Vagina (tissue), 2 donors: ENCODE results near the gene ANKRD13C. TPM values are rescaled to one million over a fixed set of nuclear protein-coding genes. Genes with fewer than 3 reads are reported as not detected.

ENCODE experiments used
- DNase-seq, 2 donors: peaks; one replicate each; pipeline ENCODE4 v3.0.0-alpha.2; 2017; ENCODE audit errors: extremely low spot score in 2 of 2
- H3K27ac ChIP-seq: fragments of 200-600 bp; sonication (generic); one replicate; pipeline ENCODE4 v1.5.1; 2019
- H3K27me3 ChIP-seq: fragments of 200-600 bp; sonication (generic); one replicate; pipeline ENCODE4 v1.5.1; 2019
- H3K36me3 ChIP-seq, 2 donors: fragments of 200-600 bp; sonication (generic); one replicate each; pipeline ENCODE4 v1.5.1; 2017 to 2019
- H3K4me1 ChIP-seq: fragments of 200-600 bp; sonication (generic); one replicate; pipeline ENCODE4 v1.5.1; 2019
- H3K4me3 ChIP-seq, 2 donors: fragments of 200-600 bp; sonication (generic); 1 replicate in 1 of 2; 2 replicates in 1 of 2; pipeline ENCODE4 v1.5.1; 2016 to 2019
- H3K9me3 ChIP-seq: fragments of 200-600 bp; sonication (generic); one replicate; pipeline ENCODE4 v1.5.1; 2019
- CTCF ChIP-seq, 3 experiments: fragments of 450-650 bp in 2 of 3; fragments of 200-600 bp in 1 of 3; sonication (generic) in 1 of 3; IDR thresholded peaks; one replicate each; pipeline ENCODE4 v1.5.1; 2017 to 2019; ENCODE audit warnings: antibody characterized with exemption in 3 of 3, mild to moderate bottlenecking in 2 of 3, moderate library complexity in 2 of 3
- POLR2A ChIP-seq, 2 donors: fragments of 450-650 bp; IDR thresholded peaks; one replicate each; pipeline ENCODE4 v1.6.1; 2017; ENCODE audit warnings: antibody characterized with exemption in 2 of 2, mild to moderate bottlenecking in 2 of 2, moderate library complexity in 2 of 2
- POLR2AphosphoS5 ChIP-seq, 2 donors: sonication (generic); formaldehyde crosslinking; IDR thresholded peaks; one replicate each; pipeline ENCODE4 v1.9.0; 2017; ENCODE audit warnings: antibody characterized with exemption in 2 of 2, mild to moderate bottlenecking in 2 of 2, low read depth in 1 of 2; ENCODE audit not compliant: insufficient read depth in 1 of 2
- intact Hi-C: fragments of 100-400 bp; cut with DNase I; formaldehyde crosslinking; loops from one replicate; pipeline ENCODE4 v1.15.1; 2023
- total RNA-seq: library from RNA; depleted of rRNA; stranded (reverse); fragments of >200 nt; gene quantifications from one replicate; pipeline ENCODE4 v1.2.3, GENCODE V29; 2016

Gene ANKRD13C
- total RNA-seq, 1 donor from 2014 or later, result 27.3 TPM

GRCh38 chr1:70336050-70336449 lies 18.5 kb downstream of the ANKRD13C start:
- Histone ChIP-seq H3K27me3 (no peaks in the 10 kb centered on the region), H3K27ac (no peak overlapping the region), H3K4me1 (peaks cover 12% of the 10 kb centered on the region), H3K9me3 (no peaks in the 10 kb centered on the region), H3K4me3 (no peak overlapping the region), H3K36me3 (no peaks in the 10 kb centered on the region)
- DNase-seq, result no peak
- intact Hi-C loops, result no loop called here
- no peak for TF ChIP-seq POLR2A (IDR thresholded peaks at IDR 0.05)
- no peak for TF ChIP-seq CTCF (IDR thresholded peaks at IDR 0.05)
- TF ChIP-seq POLR2AphosphoS5 (IDR thresholded peaks at IDR 0.05; ENCODE audit: insufficient read depth in 1 of 2, low read depth in 1 of 2), result no peak

- intact Hi-C loops, result no loop called here
- no peak for DNase-seq
- Histone ChIP-seq H3K4me1 (peaks cover 12% of the 10 kb centered on the region), H3K9me3 (no peaks in the 10 kb centered on the region), H3K4me3 (no peak overlapping the region), H3K36me3 (no peaks in the 10 kb centered on the region), H3K27me3 (no peaks in the 10 kb centered on the region), H3K27ac (no peak overlapping the region)
- no peak for TF ChIP-seq POLR2A (IDR thresholded peaks at IDR 0.05)
- TF ChIP-seq CTCF (IDR thresholded peaks at IDR 0.05), result no peak
- TF ChIP-seq POLR2AphosphoS5 (IDR thresholded peaks at IDR 0.05; ENCODE audit: insufficient read depth in 1 of 2, low read depth in 1 of 2), result no peak
Observed at GRCh38 chr1:70334436-70334835, 20.1 kb downstream of the ANKRD13C start.

DNA sequence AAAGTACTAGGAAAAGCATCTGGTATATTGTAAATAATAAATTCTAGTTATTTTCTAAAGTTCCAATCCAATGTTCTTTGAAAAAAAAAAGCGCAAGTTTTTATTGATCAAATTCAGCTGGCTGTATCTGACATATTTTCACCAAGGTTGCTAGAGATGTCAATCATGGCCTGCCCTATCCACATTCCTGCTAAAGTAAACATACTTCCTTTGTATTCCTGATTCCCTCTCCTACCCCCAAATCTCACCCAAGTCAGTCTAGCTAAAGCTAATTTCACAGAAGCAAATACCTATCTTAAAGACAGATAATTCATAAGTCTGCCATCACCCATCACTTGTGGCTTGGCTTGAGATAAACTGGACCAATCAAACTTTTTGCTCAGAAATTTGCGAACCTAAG lies 21.3 kb downstream of the ANKRD13C start:
- no peaks in the 10 kb centered on the region for H3K27me3 ChIP-seq
- TF ChIP-seq POLR2A (IDR thresholded peaks at IDR 0.05) (no peak), CTCF (IDR thresholded peaks at IDR 0.05) (no peak), POLR2AphosphoS5 (IDR thresholded peaks at IDR 0.05; ENCODE audit: insufficient read depth in 1 of 2, low read depth in 1 of 2) (no peak)
- intact Hi-C loops, result no loop called here
- H3K4me1 ChIP-seq, result peaks cover 12% of the 10 kb centered on the region
- no peaks in the 10 kb centered on the region for H3K9me3 ChIP-seq
- H3K27ac ChIP-seq, result no peak overlapping the region
- no peaks in the 10 kb centered on the region for H3K36me3 ChIP-seq
- H3K4me3 ChIP-seq, result no peak overlapping the region
- no peak for DNase-seq

GRCh38 chr1:70331962-70332361 lies 22.6 kb downstream of the ANKRD13C start:
- peaks cover 8% of the 10 kb centered on the region for H3K4me1 ChIP-seq
- no peaks in the 10 kb centered on the region for H3K36me3 ChIP-seq
- no peaks in the 10 kb centered on the region for H3K27me3 ChIP-seq
- TF ChIP-seq CTCF (IDR thresholded peaks at IDR 0.05) (no peak), POLR2AphosphoS5 (IDR thresholded peaks at IDR 0.05; ENCODE audit: insufficient read depth in 1 of 2, low read depth in 1 of 2) (no peak), POLR2A (IDR thresholded peaks at IDR 0.05) (no peak)
- no peak for DNase-seq
- H3K27ac ChIP-seq, result no peak overlapping the region
- H3K4me3 ChIP-seq, result no peak overlapping the region
- intact Hi-C loops, result no loop called here
- H3K9me3 ChIP-seq, result no peaks in the 10 kb centered on the region

DNA sequence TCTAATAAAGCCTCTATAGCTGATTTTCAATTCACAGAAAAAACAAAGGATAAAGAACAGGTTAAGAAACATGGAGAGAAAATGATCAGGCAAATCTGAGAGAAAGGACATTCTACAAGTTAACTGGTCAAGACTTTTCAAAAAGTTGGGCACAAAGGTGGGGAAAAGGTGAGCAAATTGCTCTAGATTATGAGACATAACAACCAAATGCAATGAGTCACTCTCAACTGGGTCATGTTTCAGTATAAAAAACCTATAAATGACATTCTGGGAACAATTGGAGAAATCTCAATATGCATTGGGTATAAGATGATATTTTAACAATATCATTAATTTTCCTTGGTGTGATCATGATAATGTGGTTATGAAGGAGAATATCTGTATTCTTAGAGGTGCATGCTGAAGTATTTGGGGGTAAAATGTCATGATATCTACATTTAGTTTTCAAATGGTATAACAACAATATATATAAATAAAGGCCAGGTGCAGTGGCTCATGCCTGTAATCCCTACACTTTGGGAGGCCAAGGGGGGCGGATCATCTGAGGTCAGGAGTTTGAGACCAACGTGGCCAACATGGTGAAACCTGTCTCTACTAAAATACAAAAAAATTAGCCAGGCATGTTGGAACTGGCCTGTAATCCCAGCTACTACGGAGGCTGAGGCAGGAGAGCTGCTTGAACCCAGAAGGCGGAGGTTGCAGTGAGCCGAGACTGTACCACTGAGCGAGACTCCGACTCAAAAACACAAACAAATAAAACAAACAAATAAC lies 27.0 kb downstream of the ANKRD13C start:
- H3K9me3 ChIP-seq, result no peaks in the 10 kb centered on the region
- H3K4me3 ChIP-seq, result no peak overlapping the region
- TF ChIP-seq CTCF (IDR thresholded peaks at IDR 0.05) (no peak), POLR2AphosphoS5 (IDR thresholded peaks at IDR 0.05; ENCODE audit: insufficient read depth in 1 of 2, low read depth in 1 of 2) (no peak), POLR2A (IDR thresholded peaks at IDR 0.05) (no peak)
- H3K27ac ChIP-seq, result no peak overlapping the region
- H3K4me1 ChIP-seq, result peaks cover 6% of the 10 kb centered on the region
- intact Hi-C loops, result no loop called here
- no peak for DNase-seq
- H3K27me3 ChIP-seq, result no peaks in the 10 kb centered on the region
- peaks cover 0 to 3% of the 10 kb centered on the region in 2 donors for H3K36me3 ChIP-seq
